GM12878 (cell line): Measurements from ENCODE around the gene RUSC1. TPM values are rescaled to one million over a fixed set of nuclear protein-coding genes. Genes with fewer than 3 reads are reported as not detected.

Experiments
- ATAC-seq: fragments of 200-7000 bp; cut with Tn5 transposase; 3 replicates; pipeline ENCODE4 v1.9.1; 2020; ENCODE audit warnings: mild to moderate bottlenecking, moderate library complexity
- BruUV-seq: library from RNA; stranded (reverse); fragments of 400-500 nt; replicated peaks from 2 replicates; lab custom pipeline; 2021; lab: Mats Ljungman, UMichigan
- CTCF ChIA-PET: fragments of 300-600 bp; sonication (Branson Sonifier 250); formaldehyde crosslinking; extraction: SDS; loops from one replicate; lab custom pipeline; 2021; ENCODE audit warnings: inconsistent platforms; lab: Yijun Ruan, JAX
- POLR2A ChIA-PET: fragments of 350-600 bp; formaldehyde crosslinking; extraction: SDS; loops from one replicate; lab custom pipeline; 2021; ENCODE audit warnings: inconsistent platforms; lab: Charles Lee
- RAD21 ChIA-PET: fragments of 300-600 bp; sonication (Branson Sonifier 250); formaldehyde crosslinking; loops from one replicate; lab custom pipeline; 2023; ENCODE audit warnings: antibody characterized with exemption; ENCODE audit not compliant: unreplicated experiment; lab: Charles Lee
- SMC1A ChIA-PET: fragments of 300-600 bp; sonication (Branson Sonifier 250); formaldehyde crosslinking; loops from one replicate; lab custom pipeline; 2023; ENCODE audit not compliant: unreplicated experiment, uncharacterized antibody; lab: Charles Lee
- DNase-seq: peaks from one replicate; pipeline ENCODE4 v3.0.0-alpha.2; 2011; ENCODE audit warnings: low read depth, low spot score
- FAIRE-seq: peaks from 3 replicates; lab custom pipeline; 2011; peaks lifted over from hg19 to GRCh38; lab: Jason Lieb, UNC
- H2AFZ ChIP-seq: 2 replicates; pipeline ENCODE4 v1.6.0; 2011; ENCODE audit warnings: low read depth, low read length, control low read depth; ENCODE audit not compliant: control insufficient read depth
- H3K27ac ChIP-seq: 2 replicates; pipeline ENCODE4 v1.5.1; 2011; ENCODE audit warnings: control low read depth; ENCODE audit not compliant: control insufficient read depth, insufficient read depth
- H3K27me3 ChIP-seq, 2 experiments: replicated peaks in 1 of 2; 2 replicates each; pipeline versions ENCODE4 v1.6.0 to v1.6.1; 2011; ENCODE audit warnings: low read length in 1 of 2; ENCODE audit not compliant: control insufficient read depth in 2 of 2, insufficient read depth in 2 of 2
- H3K36me3 ChIP-seq, 2 experiments: 2 replicates each; pipeline ENCODE4 v1.5.1; 2011; ENCODE audit warnings: low read length in 1 of 2; ENCODE audit not compliant: control insufficient read depth in 2 of 2, insufficient read depth in 2 of 2
- H3K4me1 ChIP-seq: 2 replicates; pipeline ENCODE4 v1.6.1; 2011; ENCODE audit warnings: mild to moderate bottlenecking, low read length, moderate library complexity, mixed read lengths; ENCODE audit not compliant: control insufficient read depth, insufficient read depth
- H3K4me2 ChIP-seq: 2 replicates; pipeline ENCODE4 v1.6.0; 2011; ENCODE audit warnings: control low read depth; ENCODE audit not compliant: control insufficient read depth, insufficient read depth
- H3K4me3 ChIP-seq: fragments of 200-600 bp; sonication (generic); 2 replicates; pipeline ENCODE4 v1.5.1; 2016
- H3K79me2 ChIP-seq: 2 replicates; pipeline ENCODE4 v1.6.0; 2011; ENCODE audit warnings: low read length; ENCODE audit not compliant: control insufficient read depth, insufficient read depth
- H3K9ac ChIP-seq: 2 replicates; pipeline ENCODE4 v1.8.0; 2011; ENCODE audit warnings: low read length, control low read depth, mixed read lengths; ENCODE audit not compliant: control insufficient read depth, insufficient read depth
- H3K9me3 ChIP-seq: replicated peaks from 3 replicates; pipeline ENCODE4 v1.5.1; 2011; ENCODE audit warnings: mild to moderate bottlenecking, low read length; ENCODE audit not compliant: control insufficient read depth, insufficient read depth
- H4K20me1 ChIP-seq: 2 replicates; pipeline ENCODE4 v1.6.0; 2011; ENCODE audit not compliant: control insufficient read depth, insufficient read depth
- JUND ChIP-seq: IDR thresholded peaks from 2 replicates; pipeline ENCODE4 v1.6.1; 2012; ENCODE audit warnings: low read depth, mild to moderate bottlenecking, low read length, improper control_type of control experiment, moderate library complexity
- NR2C1 ChIP-seq: fragments of 450-650 bp; IDR thresholded peaks from 2 replicates; pipeline ENCODE4 v1.6.1; 2017; ENCODE audit warnings: antibody characterized with exemption, mild to moderate bottlenecking, moderate library complexity
- POLR2AphosphoS5 ChIP-seq: IDR thresholded peaks from 2 replicates; pipeline ENCODE4 v1.6.1; 2011; ENCODE audit warnings: mild to moderate bottlenecking, low read length, inconsistent platforms
- ZZZ3 ChIP-seq: IDR thresholded peaks from 2 replicates; pipeline ENCODE4 v1.6.1; 2011; ENCODE audit warnings: low read depth; ENCODE audit not compliant: control insufficient read depth, insufficient read length
- WGBS: methylation state at CpG from one replicate; pipeline ENCODE4 v1.1.6; 2016; ENCODE audit warnings: low lambda C conversion rate; ENCODE audit not compliant: insufficient replicate concordance, insufficient coverage; ENCODE audit errors: missing lambda C conversion rate; 5-methylcytosine and 5-hydroxymethylcytosine counted together
- in situ Hi-C: fragments of 300-500 bp; cut with MboI; formaldehyde crosslinking; loops from 9 replicates; pipeline ENCODE4 v1.14.3; 2018; ENCODE audit warnings: mixed read lengths
- intact Hi-C: fragments of 100-400 bp; cut with micrococcal nuclease; formaldehyde crosslinking; loops from one replicate; pipeline ENCODE4 v1.14.2; 2022; ENCODE audit not compliant: unreplicated experiment
- polyA plus RNA-seq, 11 experiments: library from polyadenylated mRNA; depleted of rRNA in 4 of 11; unstranded in 6 of 11; stranded (reverse) in 5 of 11; fragments of >200 nt; fragmentation: Nextera tagmentation in 4 of 11; fragmentation: Illumina TruSeq in 1 of 11; extraction: Ambion mirVana in 4 of 11; extraction: Trizol in 1 of 11; gene quantifications; 1 replicate in 1 of 11; 2 replicates in 10 of 11; pipeline versions ENCODE4 v1.2.1 to v1.2.3, GENCODE V29; 2011 to 2016; ENCODE audit warnings: inconsistent platforms in 2 of 11, missing spikeins in 2 of 11, low read depth in 1 of 11
- total RNA-seq, 4 experiments: library from RNA; depleted of rRNA in 3 of 4; stranded (reverse); fragments of >200 nt in 3 of 4; fragmentation: Illumina TruSeq in 1 of 4; extraction: Trizol in 1 of 4; gene quantifications; 2 replicates each; pipeline versions ENCODE4 v1.2.1 to v1.2.3, GENCODE V29; 2013 to 2021
- TF ChIP-seq, protein P1 (sequence below): fragments of 150-350 bp; IDR thresholded peaks from 2 replicates; pipeline ENCODE4 v1.6.1; 2014; ENCODE audit warnings: mild to moderate bottlenecking, low read depth, low read length
- TF ChIP-seq, protein P2 (sequence below): fragments of 450-650 bp; IDR thresholded peaks from 2 replicates; pipeline ENCODE4 v1.6.1; 2018; ENCODE audit warnings: mild to moderate bottlenecking, low read depth, moderate library complexity; ENCODE audit not compliant: partially characterized antibody
- TF ChIP-seq, protein P3 (sequence below): IDR thresholded peaks from 2 replicates; pipeline ENCODE4 v1.6.1; 2012; ENCODE audit warnings: mild to moderate bottlenecking, low read depth, low read length
- TF ChIP-seq, protein P4 (sequence below): fragments of 450-650 bp; IDR thresholded peaks from 2 replicates; pipeline ENCODE4 v1.6.1; 2017; ENCODE audit warnings: antibody characterized with exemption, mild to moderate bottlenecking, moderate library complexity
- TF ChIP-seq, protein P5 (sequence below): fragments of 450-650 bp; IDR thresholded peaks from 2 replicates; pipeline ENCODE4 v1.6.1; 2016; ENCODE audit warnings: mild to moderate bottlenecking

The RUSC1 gene
- total and polyA plus RNA-seq, 10 of the 15 experiments (the other 5 are each of a cell fraction or from before 2014, with no cell fraction given), result 1.1 to 23.7 (median 12.3) TPM

DNA sequence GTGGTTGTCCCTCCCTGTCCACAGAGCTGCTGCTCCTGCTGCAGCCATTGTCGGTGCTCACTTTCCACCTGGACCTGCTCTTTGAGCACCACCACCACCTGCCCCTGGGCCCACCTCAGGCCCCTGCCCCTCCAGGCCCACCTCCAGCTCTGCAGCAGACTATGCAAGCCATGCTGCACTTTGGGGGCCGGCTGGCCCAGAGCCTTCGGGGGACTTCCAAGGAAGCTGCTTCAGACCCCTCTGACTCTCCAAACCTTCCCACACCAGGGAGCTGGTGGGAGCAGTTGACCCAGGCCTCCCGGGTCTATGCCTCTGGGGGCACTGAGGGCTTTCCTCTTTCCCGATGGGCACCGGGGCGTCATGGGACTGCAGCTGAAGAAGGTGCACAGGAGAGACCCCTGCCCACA lies 5.9 kb downstream of the RUSC1 start:
- no peak for FAIRE-seq
- Histone ChIP-seq H3K4me2 (no peak overlapping the region), H3K9me3 (no peaks in the 10 kb centered on the region), H3K27me3 (no peaks in the 10 kb centered on the region), H3K79me2 (no peaks in the 10 kb centered on the region; the same call in 1 of the 2 replicates), H3K27ac (no peak overlapping the region), H2AFZ (no peak overlapping the region), H3K36me3 (peaks cover 7 to 13% of the 10 kb centered on the region in 2 experiments; a peak in 3 of 4 replicates), H4K20me1 (no peaks in the 10 kb centered on the region), H3K4me3 (no peak overlapping the region), H3K4me1 (peaks cover 7% of the 10 kb centered on the region), H3K9ac (no peak overlapping the region)
- no TSS peak for BruUV-seq
- POLR2A ChIA-PET, result interaction anchor here (0.5 to 1.0 kb wide), 3 partner anchors 60 to 279 kb away, joined by 3 to 4 read pairs (median 3); no protein-coding TSS in a partner anchor
- 84% methylated on average over 7 of the region's 7 CpGs for WGBS
- in situ Hi-C loops, result no loop called here
- SMC1A ChIA-PET, result interaction anchor here (1.5 kb wide), 1 partner anchor 178 kb away, joined by 3 read pairs; no protein-coding TSS in a partner anchor
- CTCF ChIA-PET, result interaction anchor here (9.6 kb wide), 1 partner anchor 74 kb away, joined by 225 read pairs; the partner anchor contains the start of gene ENTREP3
- RAD21 ChIA-PET, result no interaction called here
- intact Hi-C loops, result no loop called here
- DNase-seq, result no peak
- ATAC-seq, result no peak
- TF ChIP-seq, protein P1, sequence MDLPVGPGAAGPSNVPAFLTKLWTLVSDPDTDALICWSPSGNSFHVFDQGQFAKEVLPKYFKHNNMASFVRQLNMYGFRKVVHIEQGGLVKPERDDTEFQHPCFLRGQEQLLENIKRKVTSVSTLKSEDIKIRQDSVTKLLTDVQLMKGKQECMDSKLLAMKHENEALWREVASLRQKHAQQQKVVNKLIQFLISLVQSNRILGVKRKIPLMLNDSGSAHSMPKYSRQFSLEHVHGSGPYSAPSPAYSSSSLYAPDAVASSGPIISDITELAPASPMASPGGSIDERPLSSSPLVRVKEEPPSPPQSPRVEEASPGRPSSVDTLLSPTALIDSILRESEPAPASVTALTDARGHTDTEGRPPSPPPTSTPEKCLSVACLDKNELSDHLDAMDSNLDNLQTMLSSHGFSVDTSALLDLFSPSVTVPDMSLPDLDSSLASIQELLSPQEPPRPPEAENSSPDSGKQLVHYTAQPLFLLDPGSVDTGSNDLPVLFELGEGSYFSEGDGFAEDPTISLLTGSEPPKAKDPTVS, result no peak
- TF ChIP-seq, protein P2, sequence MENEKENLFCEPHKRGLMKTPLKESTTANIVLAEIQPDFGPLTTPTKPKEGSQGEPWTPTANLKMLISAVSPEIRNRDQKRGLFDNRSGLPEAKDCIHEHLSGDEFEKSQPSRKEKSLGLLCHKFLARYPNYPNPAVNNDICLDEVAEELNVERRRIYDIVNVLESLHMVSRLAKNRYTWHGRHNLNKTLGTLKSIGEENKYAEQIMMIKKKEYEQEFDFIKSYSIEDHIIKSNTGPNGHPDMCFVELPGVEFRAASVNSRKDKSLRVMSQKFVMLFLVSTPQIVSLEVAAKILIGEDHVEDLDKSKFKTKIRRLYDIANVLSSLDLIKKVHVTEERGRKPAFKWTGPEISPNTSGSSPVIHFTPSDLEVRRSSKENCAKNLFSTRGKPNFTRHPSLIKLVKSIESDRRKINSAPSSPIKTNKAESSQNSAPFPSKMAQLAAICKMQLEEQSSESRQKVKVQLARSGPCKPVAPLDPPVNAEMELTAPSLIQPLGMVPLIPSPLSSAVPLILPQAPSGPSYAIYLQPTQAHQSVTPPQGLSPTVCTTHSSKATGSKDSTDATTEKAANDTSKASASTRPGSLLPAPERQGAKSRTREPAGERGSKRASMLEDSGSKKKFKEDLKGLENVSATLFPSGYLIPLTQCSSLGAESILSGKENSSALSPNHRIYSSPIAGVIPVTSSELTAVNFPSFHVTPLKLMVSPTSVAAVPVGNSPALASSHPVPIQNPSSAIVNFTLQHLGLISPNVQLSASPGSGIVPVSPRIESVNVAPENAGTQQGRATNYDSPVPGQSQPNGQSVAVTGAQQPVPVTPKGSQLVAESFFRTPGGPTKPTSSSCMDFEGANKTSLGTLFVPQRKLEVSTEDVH, result no peak
- TF ChIP-seq NR2C1, result no peak
- TF ChIP-seq ZZZ3, result no peak
- TF ChIP-seq, protein P3, sequence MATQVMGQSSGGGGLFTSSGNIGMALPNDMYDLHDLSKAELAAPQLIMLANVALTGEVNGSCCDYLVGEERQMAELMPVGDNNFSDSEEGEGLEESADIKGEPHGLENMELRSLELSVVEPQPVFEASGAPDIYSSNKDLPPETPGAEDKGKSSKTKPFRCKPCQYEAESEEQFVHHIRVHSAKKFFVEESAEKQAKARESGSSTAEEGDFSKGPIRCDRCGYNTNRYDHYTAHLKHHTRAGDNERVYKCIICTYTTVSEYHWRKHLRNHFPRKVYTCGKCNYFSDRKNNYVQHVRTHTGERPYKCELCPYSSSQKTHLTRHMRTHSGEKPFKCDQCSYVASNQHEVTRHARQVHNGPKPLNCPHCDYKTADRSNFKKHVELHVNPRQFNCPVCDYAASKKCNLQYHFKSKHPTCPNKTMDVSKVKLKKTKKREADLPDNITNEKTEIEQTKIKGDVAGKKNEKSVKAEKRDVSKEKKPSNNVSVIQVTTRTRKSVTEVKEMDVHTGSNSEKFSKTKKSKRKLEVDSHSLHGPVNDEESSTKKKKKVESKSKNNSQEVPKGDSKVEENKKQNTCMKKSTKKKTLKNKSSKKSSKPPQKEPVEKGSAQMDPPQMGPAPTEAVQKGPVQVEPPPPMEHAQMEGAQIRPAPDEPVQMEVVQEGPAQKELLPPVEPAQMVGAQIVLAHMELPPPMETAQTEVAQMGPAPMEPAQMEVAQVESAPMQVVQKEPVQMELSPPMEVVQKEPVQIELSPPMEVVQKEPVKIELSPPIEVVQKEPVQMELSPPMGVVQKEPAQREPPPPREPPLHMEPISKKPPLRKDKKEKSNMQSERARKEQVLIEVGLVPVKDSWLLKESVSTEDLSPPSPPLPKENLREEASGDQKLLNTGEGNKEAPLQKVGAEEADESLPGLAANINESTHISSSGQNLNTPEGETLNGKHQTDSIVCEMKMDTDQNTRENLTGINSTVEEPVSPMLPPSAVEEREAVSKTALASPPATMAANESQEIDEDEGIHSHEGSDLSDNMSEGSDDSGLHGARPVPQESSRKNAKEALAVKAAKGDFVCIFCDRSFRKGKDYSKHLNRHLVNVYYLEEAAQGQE, result no peak
- TF ChIP-seq, protein P4, sequence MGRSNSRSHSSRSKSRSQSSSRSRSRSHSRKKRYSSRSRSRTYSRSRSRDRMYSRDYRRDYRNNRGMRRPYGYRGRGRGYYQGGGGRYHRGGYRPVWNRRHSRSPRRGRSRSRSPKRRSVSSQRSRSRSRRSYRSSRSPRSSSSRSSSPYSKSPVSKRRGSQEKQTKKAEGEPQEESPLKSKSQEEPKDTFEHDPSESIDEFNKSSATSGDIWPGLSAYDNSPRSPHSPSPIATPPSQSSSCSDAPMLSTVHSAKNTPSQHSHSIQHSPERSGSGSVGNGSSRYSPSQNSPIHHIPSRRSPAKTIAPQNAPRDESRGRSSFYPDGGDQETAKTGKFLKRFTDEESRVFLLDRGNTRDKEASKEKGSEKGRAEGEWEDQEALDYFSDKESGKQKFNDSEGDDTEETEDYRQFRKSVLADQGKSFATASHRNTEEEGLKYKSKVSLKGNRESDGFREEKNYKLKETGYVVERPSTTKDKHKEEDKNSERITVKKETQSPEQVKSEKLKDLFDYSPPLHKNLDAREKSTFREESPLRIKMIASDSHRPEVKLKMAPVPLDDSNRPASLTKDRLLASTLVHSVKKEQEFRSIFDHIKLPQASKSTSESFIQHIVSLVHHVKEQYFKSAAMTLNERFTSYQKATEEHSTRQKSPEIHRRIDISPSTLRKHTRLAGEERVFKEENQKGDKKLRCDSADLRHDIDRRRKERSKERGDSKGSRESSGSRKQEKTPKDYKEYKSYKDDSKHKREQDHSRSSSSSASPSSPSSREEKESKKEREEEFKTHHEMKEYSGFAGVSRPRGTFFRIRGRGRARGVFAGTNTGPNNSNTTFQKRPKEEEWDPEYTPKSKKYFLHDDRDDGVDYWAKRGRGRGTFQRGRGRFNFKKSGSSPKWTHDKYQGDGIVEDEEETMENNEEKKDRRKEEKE, result no peak
- TF ChIP-seq POLR2AphosphoS5, result no peak
- TF ChIP-seq, protein P5, sequence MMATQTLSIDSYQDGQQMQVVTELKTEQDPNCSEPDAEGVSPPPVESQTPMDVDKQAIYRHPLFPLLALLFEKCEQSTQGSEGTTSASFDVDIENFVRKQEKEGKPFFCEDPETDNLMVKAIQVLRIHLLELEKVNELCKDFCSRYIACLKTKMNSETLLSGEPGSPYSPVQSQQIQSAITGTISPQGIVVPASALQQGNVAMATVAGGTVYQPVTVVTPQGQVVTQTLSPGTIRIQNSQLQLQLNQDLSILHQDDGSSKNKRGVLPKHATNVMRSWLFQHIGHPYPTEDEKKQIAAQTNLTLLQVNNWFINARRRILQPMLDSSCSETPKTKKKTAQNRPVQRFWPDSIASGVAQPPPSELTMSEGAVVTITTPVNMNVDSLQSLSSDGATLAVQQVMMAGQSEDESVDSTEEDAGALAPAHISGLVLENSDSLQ, result no peak
- TF ChIP-seq JUND, result no peak
